ENCODE data around the gene PBX3. TPM values are rescaled to one million over a fixed set of nuclear protein-coding genes. Genes with fewer than 3 reads are reported as not detected.

The PBX3 gene
- total RNA-seq, 1 donor: 62.4 TPM

DNA sequence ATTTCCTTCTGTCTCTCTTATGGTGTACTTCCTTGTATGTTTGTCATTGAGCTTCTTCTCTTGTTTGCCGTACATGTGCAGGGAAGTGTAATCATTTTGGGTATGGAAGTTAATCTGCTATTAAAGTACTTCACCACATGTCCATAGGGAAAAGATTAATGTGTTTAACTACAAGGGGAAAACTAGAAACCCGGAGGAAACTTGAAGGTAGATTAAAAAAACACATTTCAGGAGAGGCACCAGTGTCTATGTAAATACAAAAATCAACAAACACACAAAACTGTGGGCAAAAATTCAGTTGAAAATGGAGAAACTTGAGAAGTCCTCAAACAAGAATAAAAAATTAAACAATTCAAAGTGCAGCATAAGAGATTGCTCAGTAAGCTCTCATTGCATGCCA, 166.4 kb downstream of the PBX3 start:
- no peak for DNase-seq (ENCODE audit: low read depth)
- no peak overlapping the region for H3K4me3 ChIP-seq (ENCODE audit: low read depth, low read length)
- TF ChIP-seq CTCF (IDR thresholded peaks at IDR 0.05; ENCODE audit: insufficient read depth, low read length): no peak

- TF ChIP-seq CTCF (IDR thresholded peaks at IDR 0.05; ENCODE audit: insufficient read depth, low read length): no peak
- DNase-seq (ENCODE audit: low read depth): no peak
Measured at GRCh38 chr9:125914411-125914810, 167.2 kb downstream of the PBX3 start.

GRCh38 chr9:125915606-125916005, 168.4 kb downstream of the PBX3 start:
- TF ChIP-seq CTCF (IDR thresholded peaks at IDR 0.05; ENCODE audit: insufficient read depth, low read length): no peak
- H3K4me3 ChIP-seq (ENCODE audit: low read depth, low read length): no peak overlapping the region
- DNase-seq (ENCODE audit: low read depth): no peak

More at GRCh38 chr9:125914411-125914810, 167.2 kb downstream of the PBX3 start:
- no peak overlapping the region for H3K4me3 ChIP-seq (ENCODE audit: low read depth, low read length)

- no peak overlapping the region for H3K4me3 ChIP-seq (ENCODE audit: low read depth, low read length)
- no peak for TF ChIP-seq CTCF (IDR thresholded peaks at IDR 0.05; ENCODE audit: insufficient read depth, low read length)
- DNase-seq (ENCODE audit: low read depth): no peak
Measured at GRCh38 chr9:125919565-125919964, 172.4 kb downstream of the PBX3 start.

DNA sequence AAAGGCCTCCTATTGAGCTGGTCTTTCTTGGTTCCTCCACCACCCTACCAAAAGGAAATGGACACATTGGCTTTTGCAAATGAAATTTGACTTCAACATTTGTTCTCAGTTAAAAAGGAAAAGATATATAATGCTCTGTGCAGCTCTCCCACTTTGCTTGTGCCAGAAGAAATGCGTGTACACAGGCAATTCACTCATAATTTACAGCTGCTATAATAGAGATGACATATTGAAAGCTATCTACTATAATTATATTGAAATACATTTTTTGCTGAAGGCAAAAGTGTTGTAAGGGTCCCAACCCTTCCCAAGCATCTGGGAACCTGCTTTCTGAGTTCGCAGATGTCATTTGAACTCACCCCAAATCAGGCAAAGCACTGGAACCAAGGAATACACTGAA, 173.2 kb downstream of the PBX3 start:
- H3K4me3 ChIP-seq (ENCODE audit: low read depth, low read length): no peak overlapping the region
- no peak for DNase-seq (ENCODE audit: low read depth)
- no peak for TF ChIP-seq CTCF (IDR thresholded peaks at IDR 0.05; ENCODE audit: insufficient read depth, low read length)

DNA sequence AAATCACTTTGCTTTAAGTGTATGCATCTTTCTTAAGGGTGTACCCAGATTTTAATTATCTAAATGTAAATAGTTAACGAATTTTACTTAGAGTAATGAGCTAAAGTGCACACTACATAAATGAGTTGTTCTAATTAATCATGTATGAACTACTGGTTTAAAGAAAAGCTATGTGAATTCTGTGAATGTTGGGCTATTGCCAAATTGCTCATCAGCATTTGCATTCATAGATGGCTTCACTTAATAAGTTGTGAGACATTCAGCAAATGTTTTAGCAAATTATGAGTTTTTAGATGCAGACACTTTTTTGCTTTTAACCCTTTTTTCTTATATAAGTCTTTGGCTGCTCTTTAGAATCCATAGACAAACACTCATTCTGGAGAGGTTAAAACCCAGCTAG, 175.7 kb downstream of the PBX3 start:
- no peak for TF ChIP-seq CTCF (IDR thresholded peaks at IDR 0.05; ENCODE audit: insufficient read depth, low read length)
- DNase-seq (ENCODE audit: low read depth): no peak
- H3K4me3 ChIP-seq (ENCODE audit: low read depth, low read length): no peak overlapping the region

DNA sequence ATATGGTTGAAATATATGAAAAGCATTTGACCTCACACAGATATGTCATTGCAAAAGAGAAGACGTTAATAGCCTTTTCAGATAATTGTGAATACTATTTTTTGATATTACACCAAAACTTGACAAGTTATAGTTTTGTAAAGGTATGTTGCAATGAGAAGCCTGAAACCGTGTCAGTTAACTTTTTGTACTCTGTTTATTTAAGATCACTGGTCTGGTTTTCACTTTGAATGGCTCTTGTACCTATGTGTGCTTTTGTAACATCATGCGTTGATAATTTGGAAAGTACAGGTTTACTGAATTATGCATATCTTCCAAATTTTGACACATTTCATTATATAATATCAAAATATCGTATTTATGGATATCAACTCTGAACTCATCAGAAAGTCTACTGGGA, 177.2 kb downstream of the PBX3 start:
- H3K4me3 ChIP-seq (ENCODE audit: low read depth, low read length): no peak overlapping the region
- DNase-seq (ENCODE audit: low read depth): no peak
- no peak for TF ChIP-seq CTCF (IDR thresholded peaks at IDR 0.05; ENCODE audit: insufficient read depth, low read length)
